ENCODE measurements around the gene TPRG1.

TPRG1 gene

GRCh38 chr3:189172668-189173419, 1.1 kb downstream of the TPRG1 start:
- Histone ChIP-seq H3K27me3 (ENCODE audit: low read depth) (no peaks in the 10 kb centered on the region), H3K4me3 (no peak overlapping the region), H3K36me3 (replicated peaks) (no peaks in the 10 kb centered on the region), H3K9me3 (no peaks in the 10 kb centered on the region), H3K4me1 (no peaks in the 10 kb centered on the region)
- DNase-seq (ENCODE audit: low spot score in 2 of 2), result no peak
- in situ Hi-C loops (cut with MboI; ENCODE audit: low sequenced_read_pairs), result loop anchor here (25.0 kb wide), 1 partner anchor 1436 kb away; the partner anchor contains the start of gene BCL6

- in situ Hi-C loops (cut with MboI; ENCODE audit: low sequenced_read_pairs), result no loop called here
- H3K36me3 ChIP-seq (replicated peaks), result no peaks in the 10 kb centered on the region
- no peak overlapping the region for H3K4me3 ChIP-seq
- H3K9me3 ChIP-seq, result no peaks in the 10 kb centered on the region
- no peaks in the 10 kb centered on the region for H3K27me3 ChIP-seq (ENCODE audit: low read depth)
- H3K4me1 ChIP-seq, result no peaks in the 10 kb centered on the region
- DNase-seq (ENCODE audit: low spot score in 2 of 2), result no peak
These were observed 12.8 kb downstream of the TPRG1 start for GRCh38 chr3:189184566-189184965.

- Histone ChIP-seq H3K36me3 (replicated peaks) (no peaks in the 10 kb centered on the region), H3K27me3 (ENCODE audit: low read depth) (no peaks in the 10 kb centered on the region), H3K4me3 (no peak overlapping the region), H3K4me1 (no peaks in the 10 kb centered on the region), H3K9me3 (no peaks in the 10 kb centered on the region)
- in situ Hi-C loops (cut with MboI; ENCODE audit: low sequenced_read_pairs), result no loop called here
- no peak for DNase-seq (ENCODE audit: low spot score in 2 of 2)
These were observed 14.3 kb downstream of the TPRG1 start for GRCh38 chr3:189186101-189186500.

- Histone ChIP-seq H3K36me3 (replicated peaks) (no peaks in the 10 kb centered on the region), H3K4me3 (no peak overlapping the region), H3K9me3 (no peaks in the 10 kb centered on the region), H3K4me1 (no peaks in the 10 kb centered on the region), H3K27me3 (ENCODE audit: low read depth) (no peaks in the 10 kb centered on the region)
- DNase-seq (ENCODE audit: low spot score in 2 of 2), result no peak
- in situ Hi-C loops (cut with MboI; ENCODE audit: low sequenced_read_pairs), result no loop called here
These were observed 16.7 kb downstream of the TPRG1 start for GRCh38 chr3:189188466-189188865.

- in situ Hi-C loops (cut with MboI; ENCODE audit: low sequenced_read_pairs), result no loop called here
These were observed 21.0 kb downstream of the TPRG1 start for GRCh38 chr3:189192725-189193124.

GRCh38 chr3:189195302-189195701, 23.5 kb downstream of the TPRG1 start:
- Histone ChIP-seq H3K4me3 (no peak overlapping the region), H3K4me1 (no peaks in the 10 kb centered on the region), H3K27me3 (ENCODE audit: low read depth) (no peaks in the 10 kb centered on the region), H3K9me3 (no peaks in the 10 kb centered on the region), H3K36me3 (replicated peaks) (no peaks in the 10 kb centered on the region)
- in situ Hi-C loops (cut with MboI; ENCODE audit: low sequenced_read_pairs), result no loop called here
- peak in 1 of 2 experiments; percentile 23 for DNase-seq (ENCODE audit: low spot score in 2 of 2)

More at GRCh38 chr3:189192725-189193124, 21.0 kb downstream of the TPRG1 start:
- DNase-seq (ENCODE audit: low spot score in 2 of 2), result no peak
- no peaks in the 10 kb centered on the region for H3K27me3 ChIP-seq (ENCODE audit: low read depth)
- H3K9me3 ChIP-seq, result no peaks in the 10 kb centered on the region
- H3K4me3 ChIP-seq, result no peak overlapping the region
- H3K36me3 ChIP-seq (replicated peaks), result no peaks in the 10 kb centered on the region
- no peaks in the 10 kb centered on the region for H3K4me1 ChIP-seq

GRCh38 chr3:189202106-189202505, 30.3 kb downstream of the TPRG1 start:
- in situ Hi-C loops (cut with MboI; ENCODE audit: low sequenced_read_pairs), result no loop called here
- H3K27me3 ChIP-seq (ENCODE audit: low read depth), result peaks cover 7% of the 10 kb centered on the region; the same call in 1 of the 2 replicates
- no peak for DNase-seq (ENCODE audit: low spot score in 2 of 2)
- H3K4me1 ChIP-seq, result no peaks in the 10 kb centered on the region
- H3K9me3 ChIP-seq, result no peaks in the 10 kb centered on the region
- H3K36me3 ChIP-seq (replicated peaks), result no peaks in the 10 kb centered on the region
- H3K4me3 ChIP-seq, result no peak overlapping the region

- Histone ChIP-seq H3K4me1 (no peaks in the 10 kb centered on the region), H3K4me3 (no peak overlapping the region), H3K36me3 (replicated peaks) (no peaks in the 10 kb centered on the region), H3K9me3 (no peaks in the 10 kb centered on the region), H3K27me3 (ENCODE audit: low read depth) (peaks cover 7% of the 10 kb centered on the region; the same call in 1 of the 2 replicates)
- in situ Hi-C loops (cut with MboI; ENCODE audit: low sequenced_read_pairs), result no loop called here
- no peak for DNase-seq (ENCODE audit: low spot score in 2 of 2)
These were observed 30.8 kb downstream of the TPRG1 start for GRCh38 chr3:189202583-189202982.

- H3K27me3 ChIP-seq (ENCODE audit: low read depth), result peaks cover 7% of the 10 kb centered on the region; the same call in 1 of the 2 replicates
- H3K4me1 ChIP-seq, result no peaks in the 10 kb centered on the region
- H3K4me3 ChIP-seq, result no peak overlapping the region
- H3K36me3 ChIP-seq (replicated peaks), result no peaks in the 10 kb centered on the region
- DNase-seq (ENCODE audit: low spot score in 2 of 2), result no peak
- no peaks in the 10 kb centered on the region for H3K9me3 ChIP-seq
- in situ Hi-C loops (cut with MboI; ENCODE audit: low sequenced_read_pairs), result no loop called here
These were observed 32.5 kb downstream of the TPRG1 start for GRCh38 chr3:189204167-189204866.

- Histone ChIP-seq H3K4me3 (no peak overlapping the region), H3K9me3 (no peaks in the 10 kb centered on the region), H3K36me3 (replicated peaks) (no peaks in the 10 kb centered on the region), H3K27me3 (ENCODE audit: low read depth) (peaks cover 7% of the 10 kb centered on the region; the same call in 1 of the 2 replicates), H3K4me1 (no peaks in the 10 kb centered on the region)
- in situ Hi-C loops (cut with MboI; ENCODE audit: low sequenced_read_pairs), result no loop called here
- DNase-seq (ENCODE audit: low spot score in 2 of 2), result no peak
These were observed 33.2 kb downstream of the TPRG1 start for GRCh38 chr3:189204937-189205336.

- no peak overlapping the region for H3K4me3 ChIP-seq
- no peak for DNase-seq (ENCODE audit: low spot score in 2 of 2)
- no peaks in the 10 kb centered on the region for H3K36me3 ChIP-seq (replicated peaks)
- peaks cover 5% of the 10 kb centered on the region; the same call in 1 of the 2 replicates for H3K27me3 ChIP-seq (ENCODE audit: low read depth)
- H3K9me3 ChIP-seq, result no peaks in the 10 kb centered on the region
- H3K4me1 ChIP-seq, result no peaks in the 10 kb centered on the region
- in situ Hi-C loops (cut with MboI; ENCODE audit: low sequenced_read_pairs), result no loop called here
These were observed 38.5 kb downstream of the TPRG1 start for GRCh38 chr3:189210251-189210770.

GRCh38 chr3:189212681-189213080, 40.9 kb downstream of the TPRG1 start:
- H3K4me1 ChIP-seq, result no peaks in the 10 kb centered on the region
- no peak for DNase-seq (ENCODE audit: low spot score in 2 of 2)
- H3K27me3 ChIP-seq (ENCODE audit: low read depth), result peaks cover 5% of the 10 kb centered on the region; the same call in 1 of the 2 replicates
- no peak overlapping the region for H3K4me3 ChIP-seq
- no peaks in the 10 kb centered on the region for H3K36me3 ChIP-seq (replicated peaks)
- H3K9me3 ChIP-seq, result no peaks in the 10 kb centered on the region
- in situ Hi-C loops (cut with MboI; ENCODE audit: low sequenced_read_pairs), result no loop called here

GRCh38 chr3:189214651-189215050, 42.9 kb downstream of the TPRG1 start:
- Histone ChIP-seq H3K27me3 (ENCODE audit: low read depth) (0 out of 2 replicates have a peak, but pooled peaks cover 5% of the 10 kb centered on the region), H3K4me3 (no peak overlapping the region), H3K4me1 (no peaks in the 10 kb centered on the region), H3K36me3 (replicated peaks) (no peaks in the 10 kb centered on the region), H3K9me3 (no peaks in the 10 kb centered on the region)
- no peak for DNase-seq (ENCODE audit: low spot score in 2 of 2)
- in situ Hi-C loops (cut with MboI; ENCODE audit: low sequenced_read_pairs), result no loop called here
